ENCODE measurements around the gene NKD1.

Gene NKD1

DNA sequence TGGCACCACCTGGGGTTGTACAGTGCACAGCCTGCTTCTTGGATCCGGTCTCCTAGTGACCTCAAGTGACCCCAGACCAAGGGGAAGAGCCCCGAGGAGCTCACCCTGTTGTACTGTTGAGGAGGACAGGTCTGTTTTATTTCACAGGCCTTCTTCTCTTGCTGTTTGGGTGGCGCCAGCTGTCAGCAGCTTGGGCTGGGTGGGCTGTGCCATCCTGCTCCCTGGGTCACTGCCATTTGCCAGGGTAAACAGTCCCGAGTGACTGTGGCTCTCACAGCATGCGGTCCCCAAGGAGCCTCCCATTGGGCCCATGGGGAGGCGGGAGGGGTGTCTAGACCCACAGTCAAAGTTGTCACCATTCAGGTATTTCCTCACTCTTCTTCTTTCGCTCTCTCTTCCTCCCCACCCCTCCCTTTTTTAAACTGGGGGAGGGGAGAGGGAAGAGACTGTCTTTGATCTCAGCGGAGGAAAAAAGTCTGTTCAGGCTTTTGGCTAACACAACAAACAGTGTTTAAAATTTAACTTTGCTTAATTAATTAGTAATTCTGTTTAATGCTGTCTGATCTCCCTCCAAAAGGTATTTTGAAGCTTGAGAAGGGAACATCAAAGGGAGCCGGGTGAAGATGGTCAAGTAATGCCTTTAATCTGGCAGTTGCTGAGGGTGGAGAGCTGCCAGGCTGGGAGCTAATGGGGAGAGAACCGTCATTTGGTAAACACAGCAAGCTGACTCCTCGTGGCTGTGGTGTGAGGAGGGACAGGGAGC lies 68.9 kb downstream of the NKD1 start:
- DNase-seq = no peak

DNA sequence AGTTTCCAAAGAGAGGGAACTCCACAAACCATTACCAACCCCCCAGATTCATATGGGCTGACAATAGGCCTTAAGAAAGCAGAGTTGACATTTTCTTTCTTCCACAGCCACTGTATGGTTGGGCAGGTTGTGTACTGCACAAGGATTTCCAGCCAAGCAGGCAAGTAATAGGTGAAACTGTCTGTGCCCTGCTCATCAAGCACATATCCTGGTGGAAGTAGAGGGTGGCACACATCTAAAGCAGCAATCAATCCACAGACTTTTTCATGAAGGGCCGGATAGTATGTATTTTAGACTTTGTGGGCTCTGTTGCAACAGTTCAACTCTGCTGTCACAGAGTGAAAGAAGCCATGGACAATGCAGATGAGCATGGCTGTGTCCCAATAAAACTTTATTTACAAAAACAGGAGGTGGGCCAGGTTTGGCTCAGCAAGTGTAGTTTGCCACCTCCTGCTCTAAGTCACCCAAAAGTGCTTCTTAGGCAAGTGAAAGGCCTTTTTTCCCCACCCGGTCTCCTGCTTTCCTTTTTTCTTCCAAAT lies 69.5 kb downstream of the NKD1 start:
- DNase-seq = no peak

DNA sequence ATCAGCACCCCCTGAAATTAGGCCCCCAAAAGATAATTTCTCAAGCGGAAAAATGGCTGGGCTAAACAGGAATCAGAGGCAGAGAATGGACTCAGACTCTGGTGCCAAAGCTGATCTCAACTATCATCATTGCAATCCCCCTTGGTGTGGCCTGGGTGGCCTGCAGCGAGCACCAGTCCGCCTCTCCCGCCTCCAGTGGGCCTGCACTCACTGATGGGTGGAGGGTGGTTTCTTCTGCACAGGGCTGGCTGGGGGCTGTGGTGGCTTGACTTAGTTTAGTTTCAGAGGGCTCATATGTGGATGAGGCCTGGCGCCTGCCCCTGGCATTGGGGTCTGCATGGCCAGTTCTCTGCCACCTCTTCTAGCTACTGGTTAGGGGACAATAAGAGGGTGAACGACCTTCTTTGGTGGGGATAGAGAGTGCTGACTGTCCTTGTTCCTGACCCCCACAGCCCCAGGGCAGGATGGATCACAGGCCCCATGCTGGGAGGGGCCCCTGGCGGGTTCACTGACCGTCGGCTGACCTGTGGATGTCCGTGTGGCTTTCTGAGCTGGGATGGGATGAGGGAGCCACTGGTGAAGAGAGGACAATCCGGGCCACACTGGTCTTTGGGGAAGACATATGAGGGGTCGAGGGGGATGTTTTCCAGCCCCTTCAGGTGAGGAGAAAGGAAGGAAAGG lies 70.2 kb downstream of the NKD1 start:
- DNase-seq = no peak

DNA sequence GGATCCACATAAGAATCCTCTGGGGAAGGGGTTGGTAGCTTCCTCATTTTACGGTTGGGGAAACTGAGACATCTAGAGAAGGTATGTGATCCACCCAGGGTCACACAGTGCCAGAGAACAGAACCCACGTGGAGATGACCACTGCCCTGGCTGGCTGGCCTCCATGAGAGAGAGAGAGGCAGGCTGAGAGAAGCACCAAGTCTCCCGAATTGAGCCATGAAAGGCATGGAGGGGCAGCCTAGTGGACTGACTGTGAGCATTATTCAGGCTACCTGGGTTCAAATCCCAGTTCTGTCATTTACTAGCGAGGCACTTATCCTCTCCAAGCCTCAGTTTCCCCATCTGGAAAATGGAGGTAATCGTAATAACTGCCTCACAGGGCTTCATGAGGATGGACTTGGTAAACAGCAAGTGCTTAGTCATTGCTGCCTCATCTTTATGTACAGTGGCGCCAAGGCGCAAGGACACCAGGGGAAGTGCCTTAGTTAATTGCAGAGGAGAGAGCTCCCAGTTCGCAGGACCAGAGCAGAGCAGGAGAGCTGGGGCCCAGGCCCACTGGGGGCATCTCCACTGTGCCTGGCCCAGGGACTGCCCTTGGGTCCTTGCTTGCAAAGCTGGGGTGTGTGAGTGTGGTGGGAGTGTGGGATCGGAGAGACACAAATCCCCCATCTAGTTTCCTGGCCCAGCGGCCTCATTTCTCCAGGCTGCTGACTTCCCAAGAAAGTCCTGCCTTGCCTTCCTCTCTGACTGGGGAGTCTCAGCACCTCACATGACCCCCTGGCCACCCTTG lies 71.7 kb downstream of the NKD1 start:
- DNase-seq = no peak

DNA sequence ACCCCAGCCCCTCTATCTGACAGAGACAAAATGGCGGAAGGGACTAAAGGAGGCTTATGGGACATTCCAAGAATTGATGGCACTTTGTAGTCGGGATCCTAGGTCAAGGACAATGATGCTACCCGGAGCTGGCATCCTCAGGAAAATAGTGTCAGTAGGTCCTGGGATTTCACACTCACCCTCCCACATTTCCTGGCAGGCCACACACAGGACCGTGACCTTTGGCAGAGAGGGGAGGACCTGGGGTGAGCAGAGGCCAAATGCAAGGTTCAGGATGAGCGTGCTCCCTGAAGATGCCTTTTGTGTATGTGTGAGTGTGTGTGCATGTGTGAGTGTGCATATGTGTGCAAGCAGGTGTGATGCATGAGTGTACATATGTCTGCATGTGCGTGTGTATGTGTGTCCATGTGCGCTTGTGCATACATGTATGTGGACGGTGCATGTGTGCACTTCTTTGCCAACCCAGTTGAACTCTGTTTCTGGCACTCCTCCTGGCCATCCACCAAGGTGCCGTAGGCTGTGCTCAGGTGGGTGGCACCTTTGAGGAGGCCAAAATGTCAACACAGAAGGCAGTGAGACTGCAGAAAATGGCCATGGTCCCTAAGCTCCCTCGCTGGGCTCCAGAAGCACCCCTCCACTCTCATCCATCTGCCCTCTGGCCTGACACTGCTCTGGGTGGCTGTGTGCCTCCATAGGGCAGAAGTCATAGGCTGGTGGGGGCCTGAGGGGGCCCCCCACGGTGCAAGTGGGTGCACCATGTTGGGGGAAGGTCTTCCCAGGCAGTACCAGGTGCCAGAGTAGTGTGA lies 72.7 kb downstream of the NKD1 start:
- DNase-seq = no peak

GRCh38 chr16:50621452-50621792 lies 73.2 kb downstream of the NKD1 start:
- no peak for DNase-seq

DNA sequence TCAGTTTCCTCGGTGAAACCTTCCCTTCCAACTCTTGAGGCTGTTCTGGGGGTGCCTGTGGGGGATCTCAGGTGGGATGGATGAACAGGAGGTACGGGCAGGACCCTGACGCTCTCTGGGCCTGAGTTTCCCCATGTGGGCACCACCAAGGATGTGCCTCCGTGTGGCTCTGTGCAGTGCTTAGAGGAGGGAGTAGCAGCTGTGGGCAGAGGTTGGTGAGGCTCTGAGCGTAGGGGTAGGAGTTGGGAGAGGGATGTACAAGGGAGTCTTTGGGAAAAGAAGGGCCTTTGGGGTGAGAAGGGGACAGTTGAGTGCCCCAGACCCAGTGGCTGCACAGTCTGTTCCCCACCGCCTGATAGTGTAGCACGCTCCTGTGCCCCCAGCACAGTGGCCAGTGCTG lies 73.8 kb downstream of the NKD1 start:
- DNase-seq = no peak

DNA sequence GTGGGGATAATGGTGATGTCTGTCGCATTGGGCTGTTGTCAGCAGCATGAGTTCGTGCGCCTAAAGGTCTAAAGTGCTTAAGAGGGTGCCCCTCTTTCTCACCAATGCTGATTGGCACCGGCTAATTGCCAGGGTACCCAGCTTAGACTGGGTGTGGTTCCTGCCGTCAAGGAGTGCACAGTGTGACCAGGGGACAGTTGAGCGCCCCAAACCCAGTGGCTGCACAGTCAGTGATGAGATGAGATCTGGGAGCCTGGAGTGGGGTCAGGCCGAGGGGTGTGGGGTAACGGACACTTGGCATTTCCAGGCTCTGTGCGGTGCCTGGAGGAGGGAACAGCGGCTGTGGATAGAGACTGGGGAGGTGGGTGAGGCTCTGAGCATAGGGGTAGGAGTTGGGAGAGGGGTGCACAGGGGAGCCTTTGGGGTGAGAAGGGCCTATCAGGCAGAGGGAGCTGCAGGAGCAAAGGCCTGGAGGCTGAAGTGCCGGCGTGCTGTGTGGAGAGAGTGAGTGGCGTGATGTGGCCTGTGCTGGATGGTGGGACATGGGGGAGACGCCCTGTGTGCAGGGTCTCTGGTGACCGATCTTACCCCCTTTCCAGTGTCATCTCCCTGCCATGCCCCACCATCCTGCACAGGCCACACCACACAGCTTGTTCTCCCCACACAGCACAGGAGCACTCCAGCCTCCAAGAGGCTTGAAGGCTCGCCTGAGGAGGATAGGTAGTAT lies 74.6 kb downstream of the NKD1 start:
- no peak for DNase-seq

DNA sequence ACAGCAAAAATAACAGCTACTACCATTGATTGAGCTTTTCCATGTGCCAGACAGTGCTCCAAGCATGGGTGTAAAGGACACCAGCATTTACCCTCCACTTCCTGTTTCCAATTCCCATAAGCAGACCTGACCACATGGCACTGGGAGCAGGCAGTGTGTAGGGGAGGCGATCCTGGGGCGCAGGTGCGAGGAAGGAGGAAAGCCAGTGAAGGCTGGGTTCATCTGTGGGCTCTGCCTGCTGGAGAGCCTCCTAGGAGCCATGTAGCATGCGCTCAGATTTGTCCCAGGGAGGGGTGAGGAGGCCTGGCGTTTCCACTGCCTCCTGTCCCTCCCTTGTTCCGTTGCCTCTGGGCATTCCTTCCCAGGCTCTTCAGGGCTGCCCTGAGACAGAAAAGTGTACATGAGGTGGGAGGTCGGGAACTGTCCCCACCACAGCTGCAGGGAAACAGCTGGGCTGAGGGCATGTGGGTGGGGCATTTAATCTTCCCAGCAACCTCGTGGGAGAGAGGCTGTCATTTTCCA lies 76.3 kb downstream of the NKD1 start:
- DNase-seq = no peak

- no peak for DNase-seq
These were observed 77.2 kb downstream of the NKD1 start for GRCh38 chr16:50625374-50625773.

DNA sequence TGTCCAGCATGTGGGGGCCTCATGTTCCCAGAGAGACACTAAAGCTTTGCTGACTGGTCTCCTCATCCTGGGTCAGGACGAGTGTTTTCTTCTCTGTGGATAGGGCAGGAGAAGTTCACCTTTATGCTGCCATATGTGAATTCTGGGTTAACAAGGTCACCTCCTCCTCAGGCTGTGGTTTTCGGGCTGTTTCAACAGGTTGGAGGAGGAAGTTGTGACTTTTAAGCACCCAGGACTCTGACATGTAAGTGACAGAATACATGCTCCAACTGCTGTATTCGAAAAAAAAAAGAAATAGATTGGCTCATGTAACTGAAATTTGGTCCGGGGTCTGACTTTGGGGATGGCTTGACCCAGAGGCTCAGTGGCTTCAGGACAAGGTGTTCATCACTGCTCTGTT lies 78.7 kb downstream of the NKD1 start:
- no peak for DNase-seq

DNA sequence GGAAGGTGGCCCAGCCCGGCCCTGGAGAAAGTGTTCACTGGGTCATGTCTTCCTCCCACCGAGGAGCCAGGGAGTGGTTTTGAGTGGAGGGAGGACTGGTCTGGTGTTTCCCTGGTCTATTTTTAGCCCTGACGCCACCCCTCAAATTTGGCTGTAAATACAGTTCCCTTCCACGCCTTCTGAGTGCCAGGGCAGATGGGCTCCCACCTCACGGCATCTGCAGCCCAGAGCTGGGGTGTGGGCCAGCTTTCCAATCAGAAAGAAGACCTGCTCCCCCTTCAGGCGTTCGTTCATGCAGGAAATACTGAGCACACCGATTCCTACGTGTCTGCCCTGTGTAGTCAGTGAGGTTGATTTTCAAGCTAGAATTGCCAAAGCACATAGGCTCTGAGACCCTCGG lies 79.2 kb downstream of the NKD1 start:
- DNase-seq = no peak

DNA sequence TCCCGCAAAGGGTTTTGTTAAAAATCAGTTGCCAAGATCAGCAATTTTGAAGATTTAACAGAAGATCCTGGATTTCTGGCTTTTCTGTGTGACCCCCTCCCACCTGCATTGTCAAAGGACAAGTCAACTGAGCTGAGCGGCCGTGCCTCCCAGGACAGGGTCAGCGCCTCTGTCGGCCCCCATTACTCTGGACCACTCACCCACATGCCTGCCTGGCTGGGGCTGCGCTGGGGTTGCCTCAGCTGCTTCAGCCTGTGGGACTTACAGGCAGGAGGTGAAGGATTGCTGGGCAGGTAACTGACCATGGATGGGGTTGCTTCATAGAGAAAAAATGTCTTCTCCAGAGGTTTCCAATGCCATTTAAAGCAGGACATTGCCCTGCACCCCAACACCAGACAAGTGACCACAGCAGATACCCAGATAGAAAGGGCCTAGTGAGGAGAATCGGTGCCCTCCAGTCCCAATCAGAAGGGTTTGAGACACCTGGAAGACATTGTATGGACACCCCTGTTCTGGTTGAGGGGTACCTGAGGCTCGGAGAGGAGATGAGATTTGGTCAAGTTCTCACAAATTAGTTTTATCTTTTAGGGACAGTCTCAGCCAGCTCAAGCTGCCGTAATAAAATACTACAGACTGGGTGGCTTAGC lies 80.1 kb downstream of the NKD1 start:
- DNase-seq = no peak

DNA sequence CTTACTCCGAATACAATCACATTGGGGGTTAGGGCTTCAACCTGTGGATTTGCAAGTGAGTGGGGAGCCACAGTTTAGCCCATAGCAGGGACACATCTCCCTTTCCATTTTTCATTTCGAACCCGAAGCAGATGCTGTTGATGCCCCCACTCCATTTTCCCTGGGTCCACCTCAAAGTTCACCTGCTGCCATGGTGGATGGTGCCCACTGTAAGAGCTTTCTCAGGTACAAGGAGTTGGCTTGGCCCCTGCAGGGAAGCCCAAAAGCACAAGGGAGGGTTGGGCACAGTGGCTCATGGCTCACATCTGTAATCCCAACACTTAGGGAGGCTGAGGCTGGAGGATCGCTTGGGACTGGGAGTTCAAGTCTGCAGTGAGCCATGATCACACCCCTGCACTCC lies 81.1 kb downstream of the NKD1 start:
- no peak for DNase-seq

GRCh38 chr16:50630394-50631020 lies 82.3 kb downstream of the NKD1 start:
- DNase-seq = no peak

- no peak for DNase-seq
These were observed 83.2 kb downstream of the NKD1 start for GRCh38 chr16:50631249-50631984.

- no peak for DNase-seq
These were observed 83.9 kb downstream of the NKD1 start for GRCh38 chr16:50631985-50632576.

DNA sequence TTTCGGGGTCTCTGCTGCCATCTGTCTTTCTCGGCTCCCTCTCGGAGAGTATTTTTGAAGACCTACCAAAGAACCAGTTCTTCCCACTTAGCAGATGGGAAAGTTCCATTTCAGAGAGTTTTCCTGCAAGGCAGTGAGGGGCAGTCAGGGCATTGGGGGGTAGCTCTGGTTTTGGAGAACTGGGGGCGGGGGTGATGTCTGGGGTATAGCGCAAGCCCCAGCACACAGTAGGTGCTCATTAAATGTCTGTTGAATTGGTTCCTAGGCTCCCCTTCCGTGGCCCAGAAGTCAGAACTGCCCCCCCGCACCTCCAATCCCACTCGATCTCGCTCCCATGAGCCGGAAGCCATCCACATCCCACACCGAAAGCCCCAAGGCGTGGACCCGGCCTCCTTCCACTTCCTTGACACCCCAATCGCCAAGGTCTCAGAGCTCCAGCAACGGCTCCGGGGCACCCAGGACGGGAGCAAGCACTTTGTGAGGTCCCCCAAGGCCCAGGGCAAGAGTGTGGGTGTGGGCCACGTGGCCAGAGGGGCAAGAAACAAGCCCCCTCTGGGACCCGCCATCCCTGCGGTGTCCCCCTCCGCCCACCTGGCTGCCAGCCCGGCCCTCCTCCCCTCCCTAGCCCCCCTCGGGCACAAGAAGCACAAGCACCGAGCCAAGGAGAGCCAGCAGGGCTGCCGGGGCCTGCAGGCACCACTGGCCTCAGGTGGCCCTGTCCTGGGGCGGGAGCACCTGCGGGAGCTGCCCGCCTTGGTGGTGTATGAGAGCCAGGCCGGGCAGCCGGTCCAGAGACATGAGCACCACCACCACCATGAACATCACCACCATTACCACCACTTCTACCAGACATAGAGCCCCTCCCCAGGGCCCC lies 85.0 kb downstream of the NKD1 start:
- no peak for DNase-seq

- no peak for DNase-seq
These were observed 85.9 kb downstream of the NKD1 start for GRCh38 chr16:50634090-50634489.

Measured in HCEC 1CT (cell line).